Spleen (tissue), 11 donors: ENCODE data around the gene GRAMD2B. TPM values are rescaled to one million over a fixed set of nuclear protein-coding genes. Genes with fewer than 3 reads are reported as not detected.

Experiments used
- DNase-seq: peaks from one replicate; pipeline ENCODE4 v3.0.0-alpha.2; 2020
- H3K27ac ChIP-seq, 8 donors: fragments of 200-600 bp; sonication (generic) in 7 of 8; 1 replicate in 4 of 8; 2 replicates in 4 of 8; pipeline versions ENCODE4 v1.5.0 to v1.8.0; 2016 to 2021; ENCODE audit warnings: inconsistent platforms in 4 of 8, mild to moderate bottlenecking in 4 of 8, moderate library complexity in 1 of 8
- H3K27me3 ChIP-seq, 7 donors: fragments of 200-600 bp; sonication (generic) in 6 of 7; replicated peaks in 1 of 7; 1 replicate in 4 of 7; 2 replicates in 3 of 7; pipeline versions ENCODE4 v1.5.0 to v1.8.0; 2016 to 2021; ENCODE audit warnings: inconsistent platforms in 3 of 7, mild to moderate bottlenecking in 1 of 7
- H3K36me3 ChIP-seq, 6 donors: fragments of 200-600 bp; sonication (generic) in 5 of 6; 1 replicate in 4 of 6; 2 replicates in 2 of 6; pipeline versions ENCODE4 v1.5.0 to v1.8.0; 2016 to 2021; ENCODE audit warnings: inconsistent platforms in 2 of 6
- H3K4me1 ChIP-seq, 6 donors: fragments of 200-600 bp; sonication (generic) in 5 of 6; 1 replicate in 3 of 6; 2 replicates in 3 of 6; pipeline versions ENCODE4 v1.5.0 to v1.8.0; 2016 to 2021; ENCODE audit warnings: inconsistent platforms in 3 of 6
- H3K4me3 ChIP-seq, 8 donors: fragments of 200-600 bp; sonication (generic) in 7 of 8; 1 replicate in 4 of 8; 2 replicates in 4 of 8; pipeline versions ENCODE4 v1.5.0 to v1.8.0; 2016 to 2021; ENCODE audit warnings: inconsistent platforms in 4 of 8, mild to moderate bottlenecking in 4 of 8, moderate library complexity in 2 of 8
- H3K9me3 ChIP-seq, 8 donors: fragments of 200-600 bp; sonication (generic) in 7 of 8; 1 replicate in 4 of 8; 2 replicates in 4 of 8; pipeline versions ENCODE4 v1.5.0 to v1.8.0; 2016 to 2021; ENCODE audit warnings: inconsistent platforms in 4 of 8
- CTCF ChIP-seq, 11 experiments: fragments of 200-600 bp in 7 of 11; fragments of 450-650 bp in 4 of 11; sonication (generic) in 4 of 11; IDR thresholded peaks in 8 of 11; conservative IDR thresholded peaks in 3 of 11; 1 replicate in 7 of 11; 2 replicates in 4 of 11; pipeline versions ENCODE4 v1.4.0 to v1.8.0; 2016 to 2021; ENCODE audit warnings: antibody characterized with exemption in 11 of 11, inconsistent platforms in 4 of 11, mild to moderate bottlenecking in 1 of 11
- POLR2A ChIP-seq, 3 donors: fragments of 450-650 bp; IDR thresholded peaks; one replicate each; pipeline ENCODE4 v1.5.1; 2017; ENCODE audit warnings: antibody characterized with exemption in 3 of 3, mild to moderate bottlenecking in 1 of 3
- POLR2AphosphoS5 ChIP-seq, 3 donors: sonication (generic); formaldehyde crosslinking; IDR thresholded peaks; one replicate each; pipeline ENCODE4 v1.5.1; 2017; ENCODE audit warnings: antibody characterized with exemption in 3 of 3
- WGBS, 5 donors: extraction: QIAGEN DNeasy Blood & Tissue Kit in 3 of 5; methylation state at CpG; one replicate each; pipeline versions ENCODE4 v1.1.5 to v1.1.7; 2013 to 2018; 5-methylcytosine and 5-hydroxymethylcytosine counted together
- intact Hi-C: fragments of 100-400 bp; cut with DNase I; formaldehyde crosslinking; loops from one replicate; pipeline ENCODE4 v1.15.0; 2023; ENCODE audit warnings: low total_unique reads
- polyA plus RNA-seq, 3 donors: library from polyadenylated mRNA; stranded (reverse); fragments of 200-250 nt; gene quantifications; one replicate each; pipeline ENCODE4 v1.2.1, GENCODE V29; 2013
- total RNA-seq, 7 donors: library from RNA; depleted of rRNA in 3 of 7; stranded (reverse); fragments of >200 nt in 3 of 7; fragmentation: NEBNext Ultra II Directional in 4 of 7; extraction: Animal tissue kit (Norgen Biotek cat#: 25700) in 4 of 7; gene quantifications; one replicate each; pipeline versions ENCODE4 v1.1.0 to v1.2.1, GENCODE V29; 2016 to 2021
- donor health status: healthy with polysubstance abuse.
- donor health status: DM: no; HTN: no; CAD: no; lungs with moderate emphysema.
- donor health status: DM: no; HTN: no; CAD: no.
- donor health status: Bipolar disorder and iron deficiency.
- donor health status: healthy.
- donor health status: DM: no; HTN: no; CAD: no.
- donor health status: DM: yes; HTN: yes; CAD: no.

Gene GRAMD2B
- total and polyA plus RNA-seq, 10 donors = 3.0 to 28.7 (median 10.9) TPM

- no peak overlapping the region for H3K4me3 ChIP-seq
- WGBS, 5 donors = 62 to 78% (median 64%) methylated on average over 6 of the region's 6 CpGs
- H3K27ac ChIP-seq = peak overlapping the region in 1 of 8 donors; percentile 17
- peaks cover 0 to 16% (median 2%) of the 10 kb centered on the region in 6 donors for H3K4me1 ChIP-seq
- DNase-seq = no peak
- TF ChIP-seq CTCF (IDR thresholded peaks at IDR 0.05 in 8 of 11, conservative IDR thresholded peaks at IDR 0.05 in 3 of 11) = no peak
- TF ChIP-seq POLR2AphosphoS5 (IDR thresholded peaks at IDR 0.05) = no peak
- no peak for TF ChIP-seq POLR2A (IDR thresholded peaks at IDR 0.05)
- H3K27me3 ChIP-seq = no peaks in the 10 kb centered on the region
- H3K36me3 ChIP-seq = peaks cover 0 to 2% (median 0%) of the 10 kb centered on the region in 6 donors
- intact Hi-C loops = no loop called here
- H3K9me3 ChIP-seq = no peaks in the 10 kb centered on the region
Measured at GRCh38 chr5:126456217-126456820, 33.1 kb downstream of the GRAMD2B start.

GRCh38 chr5:126460459-126460858 is 37.2 kb downstream of the GRAMD2B start:
- WGBS, 5 donors = 93 to 99% (median 97%) methylated on average over 4 of the region's 4 CpGs
- no peak overlapping the region for H3K4me3 ChIP-seq
- peaks cover 10 to 26% (median 18%) of the 10 kb centered on the region in 6 donors for H3K4me1 ChIP-seq
- H3K9me3 ChIP-seq = no peaks in the 10 kb centered on the region
- no peak for DNase-seq
- TF ChIP-seq CTCF (IDR thresholded peaks at IDR 0.05 in 8 of 11, conservative IDR thresholded peaks at IDR 0.05 in 3 of 11) (no peak), POLR2AphosphoS5 (IDR thresholded peaks at IDR 0.05) (no peak), POLR2A (IDR thresholded peaks at IDR 0.05) (no peak)
- peaks cover 0 to 3% (median 0%) of the 10 kb centered on the region in 6 donors for H3K36me3 ChIP-seq
- H3K27me3 ChIP-seq = no peaks in the 10 kb centered on the region
- H3K27ac ChIP-seq = no peak overlapping the region
- intact Hi-C loops = no loop called here

GRCh38 chr5:126460977-126461376 is 37.8 kb downstream of the GRAMD2B start:
- peak overlapping the region in 1 of 8 donors; percentile 62 for H3K27ac ChIP-seq
- no peaks in the 10 kb centered on the region for H3K27me3 ChIP-seq
- H3K9me3 ChIP-seq = no peaks in the 10 kb centered on the region
- no peak for TF ChIP-seq POLR2AphosphoS5 (IDR thresholded peaks at IDR 0.05)
- TF ChIP-seq CTCF (IDR thresholded peaks at IDR 0.05 in 8 of 11, conservative IDR thresholded peaks at IDR 0.05 in 3 of 11) = no peak
- no peak for TF ChIP-seq POLR2A (IDR thresholded peaks at IDR 0.05)
- intact Hi-C loops = no loop called here
- 93 to 100% (median 100%) methylated on average over 1 of the region's 1 CpG for WGBS, 5 donors
- no peak overlapping the region for H3K4me3 ChIP-seq
- H3K4me1 ChIP-seq = peaks cover 10 to 26% (median 18%) of the 10 kb centered on the region in 6 donors
- H3K36me3 ChIP-seq = peaks cover 0 to 8% (median 0%) of the 10 kb centered on the region in 6 donors
- DNase-seq = no peak

GRCh38 chr5:126461838-126462237 is 38.6 kb downstream of the GRAMD2B start:
- TF ChIP-seq CTCF (IDR thresholded peaks at IDR 0.05 in 8 of 11, conservative IDR thresholded peaks at IDR 0.05 in 3 of 11) (no peak), POLR2AphosphoS5 (IDR thresholded peaks at IDR 0.05) (no peak), POLR2A (IDR thresholded peaks at IDR 0.05) (no peak)
- no peak overlapping the region for H3K4me3 ChIP-seq
- whole genome bisulfite sequencing, 5 donors = 43 to 62% (median 50%) methylated on average over 1 of the region's 1 CpG

More at GRCh38 chr5:126461838-126462237, 38.6 kb downstream of the GRAMD2B start:
- H3K4me1 ChIP-seq = peaks cover 10 to 19% (median 16%) of the 10 kb centered on the region in 6 donors
- peak overlapping the region in 6 of 8 donors; percentile 10 to 62 (median 38) for H3K27ac ChIP-seq
- H3K27me3 ChIP-seq = no peaks in the 10 kb centered on the region
- H3K9me3 ChIP-seq = no peaks in the 10 kb centered on the region
- no peak for DNase-seq
- intact Hi-C loops = no loop called here
- H3K36me3 ChIP-seq = peaks cover 0 to 17% (median 0%) of the 10 kb centered on the region in 6 donors
